HepG2 (cell line): ENCODE measurements around the gene ERFL.

Experiments
- ELF1 ChIP-seq: sonication (generic); formaldehyde crosslinking; IDR thresholded peaks from 2 replicates; pipeline ENCODE4 v1.4.0; 2020; ENCODE audit warnings: missing genetic modification reagents
- NCOA2 ChIP-seq: sonication (generic); formaldehyde crosslinking; IDR thresholded peaks from 2 replicates; pipeline ENCODE4 v1.8.0; 2022; ENCODE audit warnings: inconsistent platforms
- REST ChIP-seq, 2 experiments: IDR thresholded peaks; 2 replicates each; pipeline ENCODE4 v1.6.1; 2011 to 2012; ENCODE audit warnings: low read length in 2 of 2, borderline replicate concordance in 1 of 2, low read depth in 1 of 2, mild to moderate bottlenecking in 1 of 2, moderate library complexity in 1 of 2

GRCh38 chr19:41868989-41869300 is 59.3 kb downstream of the ERFL start:
- TF ChIP-seq REST (IDR thresholded peaks at IDR 0.05; ENCODE audit: borderline replicate concordance in 1 of 2, low read depth in 1 of 2, low read length in 2 of 2), result no peak
- no peak for TF ChIP-seq ELF1
- TF ChIP-seq NCOA2 (CRISPR knock-in tag), result no peak
